ENCODE results near the gene NOS1AP.
"Not testable (repeated sequence)": the region's sequence is repeated elsewhere in the genome, so short reads cannot be mapped to it uniquely, and the experiment has no call there.

NOS1AP gene

DNA sequence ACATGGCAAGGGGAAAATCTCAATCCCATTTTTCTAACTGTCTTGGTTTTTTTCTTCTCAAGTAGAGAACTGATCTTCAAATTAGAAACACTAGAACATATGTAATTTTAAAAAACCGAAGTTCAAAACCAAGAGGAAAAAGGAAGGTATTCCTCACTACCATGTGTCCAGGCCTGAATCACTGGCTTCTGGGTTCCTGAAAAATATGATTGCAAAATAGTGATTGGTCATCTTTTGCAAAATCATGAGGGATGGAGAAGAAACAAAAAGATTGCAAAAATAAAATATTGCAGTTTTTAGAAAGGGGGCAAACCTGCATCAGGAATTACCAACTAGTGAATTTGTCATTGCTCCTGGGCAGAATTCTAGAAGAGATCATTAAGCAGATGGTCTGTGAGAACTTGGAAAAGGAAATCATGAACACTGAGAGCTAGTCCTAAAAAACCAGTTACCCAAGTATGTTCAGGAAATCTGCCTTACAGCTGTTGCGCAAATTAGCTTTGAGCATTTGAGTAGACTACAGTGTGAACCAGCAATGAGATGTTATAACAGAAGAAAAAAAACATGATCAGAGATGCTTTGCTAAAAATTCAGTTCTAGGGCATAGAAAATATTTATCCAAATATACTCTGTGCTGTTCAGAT, 257.8 kb downstream of the NOS1AP start:
- no peak for DNase-seq

- DNase-seq: no peak
Measured at GRCh38 chr1:162327788-162328165, 258.3 kb downstream of the NOS1AP start.

DNA sequence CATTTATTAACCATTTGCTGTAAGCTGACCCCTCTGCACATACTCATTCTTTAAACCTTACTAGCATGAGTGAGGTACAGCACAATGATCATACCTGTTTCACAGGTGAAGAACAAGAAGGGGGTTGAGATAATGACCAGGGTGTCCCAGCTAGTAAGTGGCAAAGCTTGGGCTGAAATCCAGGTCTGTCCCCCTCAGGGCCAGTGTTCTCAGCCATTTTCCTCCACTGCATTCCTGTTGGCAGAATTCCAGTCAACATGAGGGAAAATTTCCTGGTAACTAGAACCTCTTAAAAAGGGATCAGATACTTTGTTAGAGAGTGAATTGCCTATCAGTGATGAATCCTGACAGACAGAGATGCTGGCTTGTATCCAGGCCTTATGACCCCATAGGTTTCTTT, 259.0 kb downstream of the NOS1AP start:
- no peak for DNase-seq

GRCh38 chr1:162329826-162330225, 260.3 kb downstream of the NOS1AP start:
- no peak for DNase-seq

GRCh38 chr1:162333991-162334390, 264.5 kb downstream of the NOS1AP start:
- no peak for DNase-seq

DNA sequence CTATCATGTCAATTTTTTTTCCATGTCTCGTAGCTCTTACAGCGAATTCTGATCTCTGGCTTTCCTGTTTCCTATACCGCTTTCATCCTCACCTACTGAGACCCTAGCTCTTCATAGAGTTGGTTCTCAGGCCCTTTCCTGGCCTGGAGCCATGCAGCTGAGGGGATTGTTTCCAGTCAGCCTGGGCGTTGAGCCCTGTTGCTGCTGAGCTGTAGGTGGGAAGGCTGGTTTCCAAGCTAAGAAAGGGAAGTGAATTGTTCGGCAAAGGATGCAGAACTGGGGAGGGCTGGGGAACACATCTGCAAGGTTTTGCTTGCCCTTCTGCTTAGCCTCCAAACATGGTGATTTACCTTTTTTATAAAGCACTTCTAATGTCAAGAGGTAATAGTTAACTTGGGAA, 265.6 kb downstream of the NOS1AP start:
- peak in 20 of 51 donors; percentile 5 to 45 (median 18) for DNase-seq

GRCh38 chr1:162336621-162337285, 267.3 kb downstream of the NOS1AP start:
- DNase-seq: no peak

DNA sequence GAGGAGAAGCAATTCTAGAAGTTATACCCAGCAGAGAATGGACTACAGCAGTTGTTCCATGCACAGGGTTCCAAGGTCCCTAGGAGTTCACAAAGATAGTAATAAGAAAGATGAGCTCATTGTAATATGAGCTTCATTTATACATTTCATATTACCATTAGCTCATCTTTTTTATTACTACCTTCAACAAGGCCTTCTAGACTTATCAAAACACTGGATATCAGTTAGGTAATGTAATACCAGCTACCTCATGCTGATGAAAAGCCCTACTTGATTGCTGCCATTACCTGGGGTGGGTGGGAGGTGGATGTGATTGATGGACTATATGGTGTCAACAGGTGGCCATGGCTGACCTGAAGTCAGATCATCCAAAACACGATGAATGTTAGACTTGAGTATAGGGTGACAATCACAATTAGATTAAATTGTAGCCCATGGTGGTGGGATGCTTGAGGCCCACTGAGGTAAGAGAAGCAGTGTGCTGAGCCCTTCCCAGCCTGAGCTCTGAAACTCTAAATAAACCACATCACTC, 273.0 kb downstream of the NOS1AP start:
- DNase-seq: no peak

DNA sequence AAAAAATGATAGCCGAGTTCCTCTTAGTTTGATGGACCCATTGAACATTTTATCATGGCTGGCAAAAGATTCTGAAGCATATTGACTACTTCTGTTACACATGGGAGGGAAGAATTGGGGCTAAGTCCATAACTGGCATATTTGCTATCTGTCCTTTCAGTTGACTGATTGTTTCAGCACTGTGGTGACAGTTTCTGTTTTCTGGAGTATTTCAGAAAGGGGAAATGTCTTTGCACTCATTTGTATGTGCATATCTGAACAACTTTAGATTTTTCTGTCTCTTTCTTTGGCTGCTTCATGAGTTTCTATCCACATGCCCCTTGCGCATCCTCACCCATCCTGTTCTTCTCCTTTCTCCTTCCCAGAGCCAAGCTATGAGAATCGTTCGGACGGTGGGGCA, 274.0 kb downstream of the NOS1AP start:
- no peak for DNase-seq

GRCh38 chr1:162347281-162347680, 277.8 kb downstream of the NOS1AP start:
- no peak for DNase-seq

DNA sequence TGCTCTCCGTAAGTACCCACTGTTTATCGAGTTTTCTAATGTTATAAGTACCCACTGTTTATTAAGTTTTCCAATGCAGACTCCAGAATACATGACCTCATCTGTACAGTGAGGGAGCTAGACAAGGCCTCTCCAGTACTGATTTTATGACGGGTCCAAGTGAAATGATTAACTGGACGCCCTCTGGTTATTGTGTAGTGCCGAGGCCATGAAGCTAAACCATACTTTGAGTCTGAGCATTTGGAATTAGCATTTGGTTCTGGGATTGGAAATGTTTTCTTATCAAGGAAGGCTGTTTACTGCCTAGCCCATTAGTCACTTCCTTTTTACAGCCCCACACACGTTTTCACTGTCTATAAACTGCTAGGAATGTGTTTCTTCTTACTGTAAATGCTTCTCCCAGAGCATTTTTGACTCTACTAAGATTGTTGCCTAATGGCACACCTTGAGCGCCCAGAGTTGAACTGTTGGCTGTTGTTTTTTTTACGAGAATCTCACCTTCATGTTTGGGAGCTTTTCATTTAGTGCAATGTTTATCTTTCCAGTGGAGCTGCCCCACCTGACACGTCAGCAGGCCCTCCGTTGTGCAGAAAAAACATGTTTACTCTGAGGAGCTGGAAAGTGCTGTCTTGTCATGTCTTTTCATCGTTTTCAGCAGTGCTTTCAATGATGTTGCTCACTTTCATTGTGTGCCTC, 280.3 kb downstream of the NOS1AP start:
- no peak for DNase-seq

- DNase-seq: no peak
Measured at GRCh38 chr1:162351246-162351842, 281.9 kb downstream of the NOS1AP start.

DNA sequence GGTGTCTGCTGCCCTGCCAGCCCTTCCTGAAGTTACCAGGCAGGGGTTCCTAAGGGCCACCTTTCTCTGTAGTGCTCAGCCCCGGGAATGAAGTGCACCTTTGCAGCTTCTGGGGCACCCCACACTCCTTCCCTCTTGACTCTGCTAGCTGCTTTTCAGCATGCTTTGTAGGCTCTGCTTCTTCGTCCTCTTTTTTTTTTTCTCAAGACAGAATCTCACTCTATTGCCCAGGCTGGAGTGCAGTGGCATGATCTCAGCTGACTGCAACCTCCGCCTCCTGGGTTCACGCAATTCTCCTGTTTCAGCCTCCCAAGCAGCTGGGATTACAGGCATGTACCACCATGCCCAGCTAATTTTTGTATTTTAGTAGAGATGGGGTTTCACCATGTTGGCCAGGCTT, 282.4 kb downstream of the NOS1AP start:
- not testable (repeated sequence) for DNase-seq

DNA sequence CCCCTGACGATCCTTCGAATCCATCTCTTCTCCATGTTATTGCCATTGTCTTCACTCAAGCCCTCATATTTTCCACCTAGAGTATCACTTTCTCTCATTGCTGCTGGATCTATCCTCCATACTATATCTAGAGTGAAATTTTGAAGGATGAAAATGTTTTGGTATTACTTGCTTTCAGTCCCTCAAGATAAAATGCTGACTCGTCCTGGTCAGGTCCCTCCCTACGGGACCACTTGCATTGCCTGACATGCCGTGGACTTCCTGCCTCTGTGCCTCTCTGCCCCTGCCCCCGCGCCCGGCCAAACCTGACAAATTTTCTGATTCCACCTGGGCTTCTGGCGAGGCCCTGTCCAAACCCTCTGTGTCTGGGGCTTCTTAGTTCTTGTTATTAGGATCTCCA, 283.6 kb downstream of the NOS1AP start:
- DNase-seq: no peak

DNA sequence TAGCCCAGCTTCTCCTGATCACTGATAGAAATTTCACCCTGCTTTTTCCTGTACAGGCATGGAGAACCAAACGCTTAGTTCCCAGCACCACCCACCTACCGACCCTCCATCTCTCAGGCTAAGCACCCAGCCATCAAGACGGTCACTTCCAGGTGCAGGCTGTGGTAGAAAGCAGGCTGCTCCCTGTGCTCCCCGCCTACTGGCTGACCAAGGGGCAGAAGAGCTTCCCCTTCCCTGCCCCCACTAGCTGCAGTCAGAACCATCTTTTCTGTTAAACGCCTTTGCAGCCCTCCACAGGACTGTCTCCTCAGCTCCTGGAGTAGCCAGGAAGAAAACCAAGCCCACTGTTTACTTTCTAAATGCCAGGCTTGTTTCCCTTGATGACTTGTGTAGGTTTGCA, 284.2 kb downstream of the NOS1AP start:
- DNase-seq: no peak

DNA sequence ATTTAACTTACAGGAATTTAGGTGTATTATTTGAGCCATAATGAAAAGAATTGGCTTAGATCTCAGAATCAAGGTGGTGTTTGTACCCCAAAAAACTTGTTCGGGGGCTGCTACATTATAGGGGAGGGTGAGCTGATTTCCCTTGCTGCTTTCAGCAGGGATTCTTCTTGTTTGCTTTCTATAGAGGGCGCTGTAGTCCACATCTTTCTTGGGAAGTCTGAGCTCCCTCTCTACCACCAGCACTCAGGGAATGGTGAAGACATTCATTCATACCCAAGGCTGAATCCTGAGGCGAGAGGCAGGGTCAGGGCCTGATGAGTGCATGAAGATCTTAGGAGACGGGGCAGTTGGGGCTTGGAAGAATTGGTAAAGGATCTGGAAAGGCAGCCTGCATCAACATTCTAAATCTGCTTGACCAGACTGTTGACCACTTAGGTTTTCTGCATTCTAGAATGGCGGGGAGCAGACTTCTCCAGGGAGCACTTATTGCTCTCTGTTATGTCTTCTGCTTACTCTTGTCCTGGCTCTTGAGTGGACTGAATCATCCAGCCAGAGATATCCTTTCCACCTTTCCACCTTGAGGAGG, 288.3 kb downstream of the NOS1AP start:
- no peak for DNase-seq

DNA sequence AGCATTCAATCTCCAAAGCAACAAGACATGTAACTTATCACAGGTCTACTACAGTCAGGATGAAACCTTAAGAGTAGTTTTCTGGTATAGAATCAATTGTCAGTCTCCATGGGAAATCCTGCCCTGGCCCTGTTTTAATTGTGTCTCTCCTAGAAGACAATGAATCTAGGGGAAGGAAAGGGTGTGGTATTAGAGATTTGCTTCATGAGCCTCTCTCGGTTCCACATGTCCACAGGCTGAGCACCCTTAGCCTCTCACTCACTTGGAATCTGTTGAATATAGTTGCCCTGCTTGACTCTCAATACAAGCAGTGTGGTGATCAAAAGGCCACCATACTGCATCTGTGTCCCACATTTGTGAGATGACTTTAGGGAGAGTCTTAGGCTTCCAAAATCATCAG, 289.4 kb downstream of the NOS1AP start:
- no peak for DNase-seq

- peak in 1 of 51 donors; percentile 5 for DNase-seq
Measured at GRCh38 chr1:162359523-162360236, 290.2 kb downstream of the NOS1AP start.

DNA sequence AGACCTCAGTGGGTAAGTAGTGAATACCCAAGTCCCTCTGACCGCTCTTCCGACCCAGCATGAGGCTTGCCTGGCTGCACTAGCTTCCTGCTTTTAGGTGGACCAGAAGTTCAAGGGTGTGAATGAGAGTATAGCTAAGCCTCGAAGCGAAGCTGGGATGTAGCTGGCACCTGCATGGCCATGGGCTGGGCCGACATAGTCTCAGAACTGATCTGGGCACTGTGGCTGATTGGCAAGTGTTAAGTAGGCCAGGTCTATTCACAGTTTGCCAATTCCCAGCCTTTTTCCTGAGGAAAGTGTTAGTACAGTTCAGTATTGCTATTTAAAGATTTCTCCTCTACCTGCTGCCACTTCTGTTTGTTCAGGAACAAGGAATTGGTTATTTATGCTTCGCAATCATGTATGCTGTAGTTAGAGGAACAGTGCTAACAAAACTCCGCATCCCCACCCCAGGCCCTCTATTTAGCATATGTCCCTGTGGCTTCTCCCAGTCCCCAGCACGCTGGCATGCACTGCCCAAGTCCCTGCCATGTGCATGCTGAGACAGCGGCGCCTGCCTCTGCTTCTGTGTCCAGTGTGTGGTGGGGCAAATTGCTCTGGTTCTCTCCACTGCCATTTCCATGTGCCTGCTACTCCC, 290.9 kb downstream of the NOS1AP start:
- DNase-seq: no peak

GRCh38 chr1:162360874-162361260, 291.4 kb downstream of the NOS1AP start:
- no peak for DNase-seq

DNA sequence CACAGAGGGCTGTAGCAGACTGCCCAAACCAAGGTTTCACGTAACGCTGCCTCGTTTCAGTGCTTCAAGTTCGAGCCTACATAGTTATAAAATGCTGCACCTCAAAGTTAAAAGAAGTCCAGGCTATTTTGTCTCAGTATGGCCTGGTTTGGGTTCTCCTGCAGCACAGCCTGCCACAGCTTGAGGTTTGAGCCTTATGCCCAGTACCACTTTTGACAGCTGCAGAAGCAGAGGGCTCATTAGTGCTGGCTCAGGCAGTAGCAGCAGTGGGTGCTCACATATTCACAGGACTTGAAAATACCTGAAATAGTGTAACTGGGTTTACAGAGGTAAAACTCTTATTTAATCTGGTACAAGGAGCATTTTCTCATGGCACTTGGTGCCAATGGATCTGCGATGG, 291.9 kb downstream of the NOS1AP start:
- no peak for DNase-seq
